NK-92 (cell line): Measurements from ENCODE around the gene PDZD8.
"Not testable (repeated sequence)": the region's sequence is repeated elsewhere in the genome, so short reads cannot be mapped to it uniquely, and the experiment has no call there.

Experiments
- DNase-seq: peaks from one replicate; lab custom pipeline; 2025; ENCODE audit not compliant: unreplicated experiment; lab: John Stamatoyannopoulos, UW

Gene PDZD8

DNA sequence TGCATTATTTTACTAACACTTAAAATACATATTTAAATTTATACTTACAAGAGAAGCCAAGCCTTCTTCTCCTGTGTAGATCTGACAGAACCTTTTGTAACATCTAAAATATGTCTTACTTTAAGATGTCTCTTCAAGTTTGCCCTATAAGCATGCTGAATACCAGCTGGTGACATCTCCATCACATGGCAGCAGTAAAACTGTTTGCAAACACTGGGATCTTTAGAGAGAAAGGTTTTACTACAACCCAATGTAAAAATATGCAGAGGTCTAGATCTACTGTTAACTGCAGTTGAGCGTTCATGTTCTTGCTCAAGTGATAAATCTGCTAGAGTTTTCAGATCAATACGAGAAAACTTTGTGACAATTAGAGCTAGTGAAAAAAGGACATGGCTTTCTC, 23.2 kb downstream of the PDZD8 start:
- DNase-seq: no peak

- DNase-seq: no peak
These were observed 23.7 kb downstream of the PDZD8 start for GRCh38 chr10:117351558-117351957.

DNA sequence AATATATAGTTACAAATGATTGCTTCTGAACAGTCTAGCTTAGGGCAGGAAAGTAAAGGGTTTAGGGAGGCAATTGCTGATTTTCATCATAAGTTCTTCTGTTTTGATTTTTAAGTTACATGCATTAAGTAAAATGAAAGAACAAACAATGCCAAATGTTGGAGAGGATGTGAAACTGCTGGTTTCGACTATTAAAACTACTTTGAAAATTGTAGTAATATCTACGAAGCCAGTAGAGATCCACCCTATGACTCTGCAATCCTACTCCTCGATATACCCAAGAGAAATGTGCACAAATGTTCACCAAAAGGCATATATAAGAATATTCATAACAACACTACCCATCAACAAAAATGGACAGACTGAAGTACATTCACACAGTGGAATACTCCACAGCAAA, 24.3 kb downstream of the PDZD8 start:
- no peak for DNase-seq

DNA sequence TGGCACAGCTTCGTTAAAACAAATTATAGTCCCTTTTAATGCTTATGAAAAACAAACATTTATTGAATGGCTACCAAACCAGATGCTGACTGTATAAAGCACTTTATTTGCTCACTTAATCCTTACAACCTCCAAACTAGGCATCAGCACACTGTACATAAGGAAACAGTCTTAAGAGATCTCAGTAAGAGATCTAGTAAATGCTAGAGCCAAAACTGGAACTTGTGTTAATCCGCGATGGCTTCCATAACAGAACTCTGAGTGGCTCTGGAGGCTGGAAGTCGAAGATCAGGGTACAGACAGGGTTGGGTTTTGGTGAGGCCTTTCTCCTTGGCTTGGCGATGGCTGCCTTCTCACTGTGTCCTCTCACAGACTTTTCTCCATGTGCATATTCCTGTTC, 27.0 kb downstream of the PDZD8 start:
- no peak for DNase-seq

GRCh38 chr10:117346574-117346973, 28.7 kb downstream of the PDZD8 start:
- DNase-seq: no peak

DNA sequence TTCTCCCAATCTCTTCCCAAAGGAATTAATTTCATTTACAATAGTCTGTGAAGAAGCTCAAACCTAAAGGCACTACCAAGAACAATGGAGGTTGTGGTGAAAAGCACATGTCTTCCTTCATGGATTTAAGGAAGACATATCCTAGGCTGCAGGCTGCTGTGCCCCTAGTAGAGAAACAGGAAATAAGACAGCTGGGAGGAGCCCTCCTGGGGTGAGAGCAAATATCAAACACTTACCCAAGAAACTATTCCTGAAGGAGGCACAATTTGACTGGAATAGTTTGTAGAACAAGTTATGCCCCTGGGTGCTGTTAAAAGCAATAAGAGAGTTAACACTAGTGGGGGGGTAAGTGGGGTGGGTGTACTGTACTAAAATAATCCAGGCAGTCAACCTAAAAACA, 30.1 kb downstream of the PDZD8 start:
- DNase-seq: no peak

DNA sequence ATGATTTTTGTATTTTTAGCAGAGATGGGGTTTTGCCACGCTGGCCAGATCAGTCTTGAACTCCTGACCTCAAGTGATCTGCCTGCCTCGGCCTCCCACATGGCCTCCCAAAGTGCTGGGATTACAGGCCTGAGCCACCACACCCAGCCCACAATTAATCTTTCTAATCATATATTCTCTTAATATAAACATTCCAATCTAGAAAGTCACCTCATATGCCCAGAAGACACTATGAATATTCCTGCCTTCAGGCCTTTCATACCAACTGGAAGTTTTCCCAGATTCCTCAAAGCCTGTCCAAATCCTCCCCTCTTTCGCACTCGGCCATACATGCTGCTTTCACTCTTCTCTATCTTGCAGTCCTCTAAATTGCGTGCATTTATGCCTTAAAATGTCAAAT, 32.6 kb downstream of the PDZD8 start:
- no peak for DNase-seq

- no peak for DNase-seq
These were observed 34.2 kb downstream of the PDZD8 start for GRCh38 chr10:117341061-117341460.

- DNase-seq: no peak
These were observed 35.3 kb downstream of the PDZD8 start for GRCh38 chr10:117339979-117340378.

DNA sequence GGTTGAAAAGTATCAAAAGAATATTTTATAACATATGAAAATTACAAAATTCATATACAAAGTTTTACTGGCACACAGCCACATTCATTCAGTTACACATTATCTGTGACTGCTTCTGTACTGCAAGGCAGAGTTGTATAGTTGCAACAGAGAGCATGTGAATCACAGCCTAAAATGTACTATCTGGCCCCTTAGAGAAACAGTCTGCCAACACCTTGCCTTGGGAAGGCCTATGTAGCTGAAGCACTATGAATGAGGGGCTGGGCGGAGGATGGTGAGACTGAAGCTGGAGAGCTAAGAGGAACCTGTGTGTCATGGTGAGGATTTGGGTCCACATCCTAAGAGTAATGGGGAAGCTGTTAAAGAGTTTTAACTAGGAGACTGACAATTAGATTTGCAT, 35.7 kb downstream of the PDZD8 start:
- no peak for DNase-seq

DNA sequence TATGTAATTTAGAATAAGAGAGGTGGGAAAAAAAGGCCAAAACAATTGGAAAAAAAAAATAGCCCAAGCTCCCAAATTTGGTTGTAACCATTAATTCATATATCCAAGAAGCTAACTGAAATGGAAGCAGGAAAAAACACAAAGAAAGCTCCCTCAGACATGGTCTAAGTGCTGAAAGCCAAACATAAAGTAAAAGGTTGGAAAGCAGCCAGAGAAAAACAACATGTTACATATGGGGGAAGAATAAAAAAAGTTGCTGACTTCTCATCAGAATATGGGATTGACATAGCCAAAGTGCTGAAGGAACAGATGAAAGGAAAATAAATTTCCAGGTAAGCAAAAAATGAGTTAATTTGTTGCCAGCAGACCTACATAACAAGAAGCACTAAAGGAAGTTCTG, 40.3 kb downstream of the PDZD8 start:
- DNase-seq: no peak

- DNase-seq: no peak
These were observed 41.2 kb downstream of the PDZD8 start for GRCh38 chr10:117334066-117334465.

DNA sequence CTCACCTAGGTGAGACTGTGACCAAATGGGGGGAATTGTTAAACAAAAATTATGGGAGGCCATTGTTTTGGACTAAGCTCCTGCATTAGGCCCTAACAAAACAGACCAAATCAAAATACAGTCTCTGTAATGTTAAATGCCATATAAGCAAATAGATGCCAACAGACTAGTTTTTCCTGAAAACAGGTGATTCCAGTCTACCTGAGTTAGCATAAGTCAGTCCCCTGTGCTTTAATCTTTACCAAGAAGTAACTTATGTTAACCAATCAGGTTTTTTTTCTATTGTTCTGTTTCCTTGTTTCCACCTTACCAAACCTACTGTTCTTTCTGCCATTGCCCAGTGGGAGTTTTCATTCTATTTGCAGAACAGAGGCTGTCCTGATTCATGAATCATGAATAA, 48.0 kb downstream of the PDZD8 start:
- no peak for DNase-seq

DNA sequence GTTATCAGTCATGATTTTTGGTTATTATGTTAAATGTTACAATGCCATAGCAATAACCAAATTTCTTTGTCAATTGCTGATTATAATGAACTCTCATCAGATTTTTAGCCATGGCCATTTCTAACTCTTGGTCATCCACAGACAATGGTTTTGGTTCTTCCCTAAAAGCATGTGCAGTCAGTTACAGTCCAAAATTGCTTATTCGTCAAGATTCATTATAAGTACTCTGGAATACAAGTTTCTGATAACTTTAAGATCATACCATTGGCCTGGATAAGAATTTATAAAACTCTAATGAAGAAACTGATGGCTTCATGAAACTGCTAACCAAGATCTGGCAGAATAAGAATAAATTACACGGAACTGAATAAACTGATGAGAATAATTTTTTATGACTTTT, 50.9 kb downstream of the PDZD8 start:
- no peak for DNase-seq

- DNase-seq: no peak
These were observed 53.0 kb downstream of the PDZD8 start for GRCh38 chr10:117322260-117322659.

DNA sequence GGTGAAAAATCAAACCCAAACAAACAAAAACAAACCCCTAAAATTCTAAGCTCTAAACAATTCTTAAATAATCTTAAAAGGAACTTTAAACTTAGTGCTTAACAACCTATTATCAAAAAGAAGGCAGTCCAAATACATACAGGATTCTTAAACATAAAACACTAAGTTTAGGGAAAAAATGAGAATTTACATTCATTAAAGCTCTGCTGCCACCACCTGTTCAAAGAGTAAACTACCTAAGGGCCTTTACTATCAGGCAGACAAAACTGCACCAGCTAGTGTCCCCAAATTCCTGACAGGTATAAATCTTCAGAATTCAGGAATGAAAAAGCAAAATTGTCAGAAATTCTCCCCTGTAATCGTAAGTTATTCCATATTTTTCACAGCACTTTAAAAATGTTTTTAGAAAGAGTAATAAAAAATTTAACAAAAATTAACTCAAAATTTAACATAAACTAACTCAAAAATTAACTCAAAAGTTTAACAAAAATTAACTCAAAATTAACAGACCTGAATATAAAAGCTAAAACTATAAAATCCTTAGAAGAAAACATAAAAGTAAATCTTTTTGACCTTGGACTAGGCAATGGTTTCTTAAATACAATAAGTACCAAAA, 55.1 kb downstream of the PDZD8 start:
- DNase-seq: no peak

DNA sequence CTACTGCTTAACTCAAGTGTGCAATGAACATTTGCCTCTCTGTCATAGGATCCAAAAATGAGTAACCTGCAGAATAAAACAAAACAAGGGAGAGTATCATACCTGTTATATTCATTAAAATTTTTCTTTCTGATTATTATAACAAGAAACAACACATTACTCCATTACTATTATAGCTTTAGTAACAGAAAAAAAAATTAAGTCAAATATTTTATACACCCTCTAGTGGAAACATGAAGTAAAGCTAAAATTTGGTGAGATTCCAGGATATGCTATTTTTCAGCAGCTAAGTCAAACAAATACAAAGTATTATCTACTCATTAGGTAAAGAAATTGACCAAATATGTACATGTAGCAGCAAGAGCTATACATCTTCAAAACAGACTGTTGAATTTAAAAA, 56.3 kb downstream of the PDZD8 start:
- DNase-seq: no peak

- no peak for DNase-seq
These were observed 58.5 kb downstream of the PDZD8 start for GRCh38 chr10:117316701-117317100.

DNA sequence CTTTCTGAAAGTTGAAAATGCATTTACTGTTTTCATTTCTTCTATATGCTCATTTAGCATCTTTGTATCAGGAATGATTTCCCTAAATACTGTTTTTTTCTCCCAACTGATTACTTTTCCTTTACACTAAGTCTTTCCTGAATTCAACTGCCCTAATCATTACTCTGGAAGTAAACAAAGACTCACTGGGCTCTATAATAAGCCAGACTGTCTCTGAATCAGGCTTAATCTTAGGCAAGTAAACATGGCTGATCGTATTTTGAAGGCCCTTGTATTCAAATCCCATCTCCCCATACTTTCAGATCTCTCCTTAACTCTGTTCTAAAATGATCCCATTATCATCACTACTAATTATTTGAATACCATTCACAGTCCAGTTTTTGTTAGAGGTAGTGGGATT, 61.6 kb downstream of the PDZD8 start:
- DNase-seq: no peak

DNA sequence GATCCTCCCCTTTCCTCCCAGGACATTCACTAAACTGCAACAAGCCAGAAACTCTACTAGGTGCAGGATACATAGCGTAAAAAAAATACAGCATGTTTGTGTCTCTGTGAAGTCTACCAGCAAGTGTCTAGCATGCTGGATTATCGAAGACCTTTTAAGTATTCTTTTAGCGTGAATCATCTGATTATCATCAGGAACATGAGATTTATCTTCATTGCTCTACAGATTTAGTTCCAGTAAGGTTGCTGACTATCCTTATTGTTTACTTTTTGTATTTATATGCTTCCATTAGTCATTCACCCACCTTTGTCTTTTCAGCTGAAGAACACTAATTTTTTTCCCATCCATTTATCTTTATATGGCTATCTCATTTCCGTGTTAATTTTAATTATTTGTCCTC, 62.8 kb downstream of the PDZD8 start:
- DNase-seq: no peak

DNA sequence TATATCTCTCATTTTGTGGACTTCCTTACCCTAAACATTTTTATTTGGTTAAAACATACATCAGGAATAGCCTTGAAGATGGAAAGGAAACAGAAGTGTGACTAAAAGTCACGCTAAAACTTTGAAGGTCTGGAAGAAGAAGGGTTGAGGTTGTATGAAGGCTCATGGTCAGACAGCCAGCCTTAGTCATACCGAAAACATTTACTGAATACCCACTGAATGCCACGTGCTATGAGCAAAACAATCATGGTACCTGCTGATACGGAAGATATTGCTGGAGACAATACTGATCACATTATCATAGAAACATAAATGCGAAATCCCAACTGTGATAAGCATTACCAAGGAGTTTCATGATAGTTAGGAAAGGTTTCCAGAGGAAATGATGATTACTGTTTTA, 64.0 kb downstream of the PDZD8 start:
- no peak for DNase-seq

GRCh38 chr10:117306674-117307073, 68.6 kb downstream of the PDZD8 start:
- no peak for DNase-seq

- not testable (repeated sequence) for DNase-seq
These were observed 71.8 kb downstream of the PDZD8 start for GRCh38 chr10:117303451-117303850.

DNA sequence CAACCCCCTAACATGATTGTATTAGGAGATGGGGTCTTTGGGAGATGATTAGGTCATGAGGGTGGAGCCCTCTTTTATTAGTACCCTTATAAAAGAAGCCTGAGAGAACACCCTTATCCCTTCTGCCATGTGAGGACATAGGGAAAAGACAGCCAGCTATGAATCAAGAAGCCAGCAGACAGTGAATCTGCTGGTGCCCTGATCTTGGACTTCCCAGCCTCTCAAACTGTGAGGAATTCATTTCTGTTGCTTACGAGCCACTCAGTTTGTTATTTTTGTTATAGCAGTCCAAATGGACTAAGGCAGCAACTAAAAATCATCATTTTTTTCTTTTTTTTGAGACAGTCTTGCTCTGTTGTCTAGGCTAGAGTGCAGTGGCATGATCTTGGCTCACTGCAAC, 74.6 kb downstream of the PDZD8 start:
- no peak for DNase-seq
